ENCODE data around the gene YIF1A. TPM values are rescaled to one million over a fixed set of nuclear protein-coding genes. Genes with fewer than 3 reads are reported as not detected.

Gene YIF1A
- total RNA-seq, 1 experiment from 2014 or later: 81.8 TPM

DNA sequence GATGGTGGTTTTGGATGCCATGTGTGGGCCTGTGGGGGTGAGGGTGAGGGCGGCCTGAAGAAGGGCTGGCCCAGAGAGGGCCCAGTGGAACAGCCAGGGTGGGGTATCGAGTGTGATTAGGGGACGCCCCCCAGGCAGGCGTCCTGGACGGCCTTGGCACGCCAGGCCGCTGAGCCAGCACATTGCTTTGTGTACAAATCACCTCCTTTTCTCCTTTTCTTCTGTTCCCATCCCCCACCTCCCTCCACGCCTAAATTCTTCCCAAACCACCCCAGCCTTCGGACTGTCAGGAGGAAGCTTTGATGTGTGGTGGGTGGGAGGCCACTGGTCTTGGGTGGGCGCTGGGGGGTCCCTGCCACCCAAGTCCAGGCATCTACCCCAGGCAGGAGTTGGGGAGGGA, 35.7 kb upstream of the YIF1A start:
- no peak for DNase-seq
- peaks cover 34% of the 10 kb centered on the region for H3K4me1 ChIP-seq (replicated peaks; ENCODE audit: insufficient read depth)
- no TSS peak for BruUV-seq (replicated peaks)
- TF ChIP-seq, protein P1, sequence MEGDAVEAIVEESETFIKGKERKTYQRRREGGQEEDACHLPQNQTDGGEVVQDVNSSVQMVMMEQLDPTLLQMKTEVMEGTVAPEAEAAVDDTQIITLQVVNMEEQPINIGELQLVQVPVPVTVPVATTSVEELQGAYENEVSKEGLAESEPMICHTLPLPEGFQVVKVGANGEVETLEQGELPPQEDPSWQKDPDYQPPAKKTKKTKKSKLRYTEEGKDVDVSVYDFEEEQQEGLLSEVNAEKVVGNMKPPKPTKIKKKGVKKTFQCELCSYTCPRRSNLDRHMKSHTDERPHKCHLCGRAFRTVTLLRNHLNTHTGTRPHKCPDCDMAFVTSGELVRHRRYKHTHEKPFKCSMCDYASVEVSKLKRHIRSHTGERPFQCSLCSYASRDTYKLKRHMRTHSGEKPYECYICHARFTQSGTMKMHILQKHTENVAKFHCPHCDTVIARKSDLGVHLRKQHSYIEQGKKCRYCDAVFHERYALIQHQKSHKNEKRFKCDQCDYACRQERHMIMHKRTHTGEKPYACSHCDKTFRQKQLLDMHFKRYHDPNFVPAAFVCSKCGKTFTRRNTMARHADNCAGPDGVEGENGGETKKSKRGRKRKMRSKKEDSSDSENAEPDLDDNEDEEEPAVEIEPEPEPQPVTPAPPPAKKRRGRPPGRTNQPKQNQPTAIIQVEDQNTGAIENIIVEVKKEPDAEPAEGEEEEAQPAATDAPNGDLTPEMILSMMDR (conservative IDR thresholded peaks at IDR 0.05): no peak
- TF ChIP-seq EZH2 (IDR thresholded peaks at IDR 0.05; ENCODE audit: low read depth): no peak
- no peak overlapping the region for H2AFZ ChIP-seq
- intact Hi-C loops (cut with micrococcal nuclease; ENCODE audit: unreplicated experiment): no loop called here
- H3K4me2 ChIP-seq: no peak overlapping the region
- H3K79me2 ChIP-seq (ENCODE audit: low read depth): no peaks in the 10 kb centered on the region
- no peak overlapping the region for H3K4me3 ChIP-seq
- peaks cover 7% of the 10 kb centered on the region; the same call in 1 of the 2 replicates for H3K9me3 ChIP-seq (ENCODE audit: insufficient read depth, low read depth)
- ChIA-PET CTCF (interaction anchor here (0.5 kb wide), 1 partner anchor 154 kb away, joined by 3 read pairs; no protein-coding TSS in a partner anchor), POLR2A (ENCODE audit: unreplicated experiment) (no interaction called here)
- H3K36me3 ChIP-seq (ENCODE audit: low read depth): no peaks in the 10 kb centered on the region
- peaks cover 3% of the 10 kb centered on the region; the same call in 1 of the 2 replicates for H3F3A ChIP-seq (ENCODE audit: insufficient read depth, low read depth)
- H3K27ac ChIP-seq: no peak overlapping the region
- 0 out of 2 replicates have a peak, but pooled peaks cover 8% of the 10 kb centered on the region for H3K27me3 ChIP-seq (ENCODE audit: insufficient read depth, low read depth)
- no peaks in the 10 kb centered on the region for H3K9me2 ChIP-seq (ENCODE audit: insufficient read depth)
- no peaks in the 10 kb centered on the region for H4K20me1 ChIP-seq (ENCODE audit: insufficient read depth)

GRCh38 chr11:66323684-66324083, 34.7 kb upstream of the YIF1A start:
- Histone ChIP-seq H3K9me2 (ENCODE audit: insufficient read depth) (no peaks in the 10 kb centered on the region), H4K20me1 (ENCODE audit: insufficient read depth) (no peaks in the 10 kb centered on the region), H3K9me3 (ENCODE audit: insufficient read depth, low read depth) (peaks cover 13% of the 10 kb centered on the region; the same call in 1 of the 2 replicates), H3K4me2 (no peak overlapping the region), H3K4me3 (no peak overlapping the region), H3K36me3 (ENCODE audit: low read depth) (no peaks in the 10 kb centered on the region), H2AFZ (no peak overlapping the region), H3F3A (ENCODE audit: insufficient read depth, low read depth) (peaks cover 3% of the 10 kb centered on the region; the same call in 1 of the 2 replicates), H3K79me2 (ENCODE audit: low read depth) (no peaks in the 10 kb centered on the region), H3K4me1 (replicated peaks; ENCODE audit: insufficient read depth) (peaks cover 34% of the 10 kb centered on the region), H3K27me3 (ENCODE audit: insufficient read depth, low read depth) (peaks cover 8% of the 10 kb centered on the region; the same call in 1 of the 2 replicates), H3K27ac (no peak overlapping the region)
- CTCF ChIA-PET: no interaction called here
- DNase-seq: no peak
- POLR2A ChIA-PET (ENCODE audit: unreplicated experiment): no interaction called here
- intact Hi-C loops (cut with micrococcal nuclease; ENCODE audit: unreplicated experiment): no loop called here
- TF ChIP-seq EZH2 (IDR thresholded peaks at IDR 0.05; ENCODE audit: low read depth): no peak
- TF ChIP-seq, protein P1 (conservative IDR thresholded peaks at IDR 0.05): no peak
- no TSS peak for BruUV-seq (replicated peaks)

- ChIA-PET CTCF (interaction anchor here (0.6 kb wide), 1 partner anchor 105 kb away, joined by 3 read pairs; no protein-coding TSS in a partner anchor), POLR2A (ENCODE audit: unreplicated experiment) (no interaction called here)
- H2AFZ ChIP-seq: no peak overlapping the region
- H3F3A ChIP-seq (ENCODE audit: insufficient read depth, low read depth): peaks cover 3% of the 10 kb centered on the region; the same call in 1 of the 2 replicates
- no peak overlapping the region for H3K4me3 ChIP-seq
- no TSS peak for BruUV-seq (replicated peaks)
- no peak for DNase-seq
- TF ChIP-seq EZH2 (IDR thresholded peaks at IDR 0.05; ENCODE audit: low read depth): no peak
- TF ChIP-seq, protein P1 (conservative IDR thresholded peaks at IDR 0.05): no peak
- no peaks in the 10 kb centered on the region for H3K79me2 ChIP-seq (ENCODE audit: low read depth)
- no peak overlapping the region for H3K4me2 ChIP-seq
- H3K4me1 ChIP-seq (replicated peaks; ENCODE audit: insufficient read depth): peaks cover 34% of the 10 kb centered on the region
- peaks cover 13% of the 10 kb centered on the region; the same call in 1 of the 2 replicates for H3K9me3 ChIP-seq (ENCODE audit: insufficient read depth, low read depth)
- no peaks in the 10 kb centered on the region for H3K9me2 ChIP-seq (ENCODE audit: insufficient read depth)
- H3K27ac ChIP-seq: no peak overlapping the region
- intact Hi-C loops (cut with micrococcal nuclease; ENCODE audit: unreplicated experiment): no loop called here
- H3K36me3 ChIP-seq (ENCODE audit: low read depth): no peaks in the 10 kb centered on the region
- no peaks in the 10 kb centered on the region for H4K20me1 ChIP-seq (ENCODE audit: insufficient read depth)
- H3K27me3 ChIP-seq (ENCODE audit: insufficient read depth, low read depth): peaks cover 8% of the 10 kb centered on the region; the same call in 1 of the 2 replicates
Observed at GRCh38 chr11:66322732-66323427, 33.9 kb upstream of the YIF1A start.
